SK-N-SH (cell line): Measurements from ENCODE around the gene PTPRN. TPM values are rescaled to one million over a fixed set of nuclear protein-coding genes. Genes with fewer than 3 reads are reported as not detected.

ENCODE experiments used
- CTCF ChIA-PET: fragments of 300-600, 350-600 bp; formaldehyde crosslinking; extraction: SDS; loops from one replicate; lab custom pipeline; 2021; lab: Yijun Ruan, JAX
- POLR2A ChIA-PET: fragments of 350-600 bp; sonication (Branson Sonifier 250); formaldehyde crosslinking; extraction: SDS; loops from one replicate; lab custom pipeline; 2020; ENCODE audit warnings: antibody characterized with exemption, inconsistent platforms; lab: Yijun Ruan, JAX
- DNase-seq: peaks from one replicate; pipeline ENCODE4 v3.0.0; 2012
- H2AFZ ChIP-seq: fragments of 200-600 bp; sonication (generic); 2 replicates; pipeline ENCODE4 v1.8.1; 2016; ENCODE audit warnings: antibody characterized with exemption, mild to moderate bottlenecking, low read depth
- H3F3A ChIP-seq: fragments of 200-600 bp; sonication (generic); replicated peaks from 2 replicates; pipeline ENCODE3; 2016; ENCODE audit warnings: antibody characterized with exemption, mild to moderate bottlenecking; ENCODE audit not compliant: insufficient read depth
- H3K27ac ChIP-seq, 2 experiments: fragments of 200-500 bp in 1 of 2; fragments of 200-600 bp in 1 of 2; sonication (Bioruptor generic) in 1 of 2; sonication (generic), shearing (Covaris generic) in 1 of 2; 2 replicates each; pipeline versions ENCODE4 v1.5.1 to v1.6.1; 2014 to 2016; ENCODE audit warnings: low read depth in 2 of 2, inconsistent platforms in 1 of 2, low read length in 1 of 2, mild to moderate bottlenecking in 1 of 2, mixed read lengths in 1 of 2
- H3K27me3 ChIP-seq: fragments of 200-600 bp; sonication (generic), shearing (Covaris generic); 2 replicates; pipeline ENCODE4 v1.6.1; 2016; ENCODE audit warnings: mixed run types; ENCODE audit not compliant: insufficient read depth
- H3K36me3 ChIP-seq, 2 experiments: fragments of 200-500 bp in 1 of 2; fragments of 200-600 bp in 1 of 2; sonication (Bioruptor generic) in 1 of 2; sonication (generic) in 1 of 2; replicated peaks in 1 of 2; 2 replicates each; pipeline versions ENCODE3 to v1.5.1; 2014 to 2016; ENCODE audit warnings: low read length in 1 of 2, mild to moderate bottlenecking in 1 of 2; ENCODE audit not compliant: insufficient read depth in 2 of 2, control insufficient read depth in 1 of 2
- H3K4me1 ChIP-seq, 2 experiments: fragments of 200-500 bp in 1 of 2; fragments of 200-600 bp in 1 of 2; sonication (Bioruptor generic) in 1 of 2; sonication (generic), shearing (Covaris generic) in 1 of 2; 2 replicates each; pipeline versions ENCODE4 v1.5.1 to v1.6.1; 2014 to 2016; ENCODE audit warnings: low read depth in 1 of 2, low read length in 1 of 2, mixed run types in 1 of 2; ENCODE audit not compliant: insufficient read depth in 2 of 2, control insufficient read depth in 1 of 2
- H3K4me2 ChIP-seq: fragments of 200-600 bp; sonication (generic), shearing (Covaris generic); 2 replicates; pipeline ENCODE4 v1.6.1; 2017; ENCODE audit warnings: mixed run types
- H3K4me3 ChIP-seq, 2 experiments: fragments of 200-500 bp in 1 of 2; fragments of 200-600 bp in 1 of 2; sonication (Bioruptor generic) in 1 of 2; sonication (generic), shearing (Covaris generic) in 1 of 2; 2 replicates each; pipeline versions ENCODE4 v1.5.1 to v1.8.1; 2014 to 2016; ENCODE audit warnings: low read depth in 2 of 2, inconsistent platforms in 1 of 2, low read length in 1 of 2, mild to moderate bottlenecking in 1 of 2, mixed read lengths in 1 of 2, moderate library complexity in 1 of 2
- H3K79me2 ChIP-seq: fragments of 200-600 bp; sonication (generic); 2 replicates; pipeline ENCODE4 v1.8.1; 2017; ENCODE audit warnings: mild to moderate bottlenecking; ENCODE audit not compliant: insufficient read depth
- H3K9ac ChIP-seq: fragments of 200-600 bp; sonication (generic); 2 replicates; pipeline ENCODE4 v1.6.1; 2017; ENCODE audit warnings: mixed run types
- H3K9me2 ChIP-seq: fragments of 200-600 bp; sonication (generic); 2 replicates; pipeline ENCODE4 v1.6.1; 2017; ENCODE audit warnings: mixed run types
- H3K9me3 ChIP-seq: fragments of 200-600 bp; sonication (generic); 2 replicates; pipeline ENCODE4 v1.6.1; 2017; ENCODE audit warnings: mixed run types, mild to moderate bottlenecking, moderate library complexity
- H4K20me1 ChIP-seq: fragments of 200-600 bp; sonication (generic); 2 replicates; pipeline ENCODE4 v1.6.1; 2017; ENCODE audit warnings: mild to moderate bottlenecking, mixed run types; ENCODE audit not compliant: insufficient read depth
- CHD2 ChIP-seq: fragments of 150-350 bp; IDR thresholded peaks from 2 replicates; pipeline ENCODE4 v1.6.1; 2018; ENCODE audit warnings: low read length; ENCODE audit not compliant: partially characterized antibody
- EP300 ChIP-seq, 2 experiments: IDR thresholded peaks; 2 replicates each; pipeline versions ENCODE4 v1.4.0 to v1.6.1; 2012; ENCODE audit warnings: borderline replicate concordance in 1 of 2, low read depth in 1 of 2, low read length in 1 of 2
- EZH2phosphoT487 ChIP-seq: fragments of 200-600 bp; sonication (generic); IDR thresholded peaks from 2 replicates; pipeline ENCODE4 v1.6.1; 2017; ENCODE audit warnings: low read depth, mixed run types, mild to moderate bottlenecking, antibody characterized with exemption, moderate library complexity, borderline replicate concordance
- FOSL2 ChIP-seq: IDR thresholded peaks from 2 replicates; pipeline ENCODE4 v1.4.0; 2012; ENCODE audit warnings: low read depth, mild to moderate bottlenecking, moderate library complexity, borderline replicate concordance
- FOXJ3 ChIP-seq: sonication (generic); formaldehyde crosslinking; IDR thresholded peaks from 2 replicates; pipeline ENCODE4 v1.5.1; 2020; ENCODE audit warnings: mild to moderate bottlenecking, missing genetic modification reagents
- FOXM1 ChIP-seq: IDR thresholded peaks from 2 replicates; pipeline ENCODE4 v1.4.0; 2012; ENCODE audit warnings: low read depth, mild to moderate bottlenecking
- GABPA ChIP-seq: IDR thresholded peaks from 2 replicates; pipeline ENCODE4 v1.4.0; 2012; ENCODE audit warnings: low read depth, mild to moderate bottlenecking
- GATA2 ChIP-seq: sonication (generic); formaldehyde crosslinking; IDR thresholded peaks from 2 replicates; pipeline ENCODE4 v1.5.0; 2020; ENCODE audit warnings: mild to moderate bottlenecking, missing genetic modification reagents
- JUND ChIP-seq: IDR thresholded peaks from 2 replicates; pipeline ENCODE4 v1.4.0; 2012
- MXI1 ChIP-seq: IDR thresholded peaks from 2 replicates; pipeline ENCODE4 v1.6.1; 2012; ENCODE audit warnings: mild to moderate bottlenecking, low read depth, low read length, improper control_type of control experiment
- RAD21 ChIP-seq: IDR thresholded peaks from 2 replicates; pipeline ENCODE4 v1.6.1; 2012; ENCODE audit warnings: mild to moderate bottlenecking, low read length
- RCOR1 ChIP-seq: fragments of 150-350 bp; IDR thresholded peaks from 2 replicates; pipeline ENCODE4 v1.6.1; 2017; ENCODE audit warnings: antibody characterized with exemption, low read length
- RXRA ChIP-seq: IDR thresholded peaks from 2 replicates; pipeline ENCODE4 v1.4.0; 2012; ENCODE audit warnings: low read depth, mild to moderate bottlenecking, borderline replicate concordance
- SMC3 ChIP-seq: IDR thresholded peaks from 2 replicates; pipeline ENCODE4 v1.6.1; 2012; ENCODE audit warnings: low read depth, low read length, improper control_type of control experiment
- TAF1 ChIP-seq: IDR thresholded peaks from 2 replicates; pipeline ENCODE4 v1.6.1; 2012; ENCODE audit warnings: low read depth, mild to moderate bottlenecking, low read length, moderate library complexity, borderline replicate concordance
- TEAD4 ChIP-seq: IDR thresholded peaks from 2 replicates; pipeline ENCODE4 v1.4.0; 2012; ENCODE audit warnings: mild to moderate bottlenecking, borderline replicate concordance; ENCODE audit not compliant: insufficient read depth
- YY1 ChIP-seq: IDR thresholded peaks from 2 replicates; pipeline ENCODE4 v1.4.0; 2012; ENCODE audit warnings: low read depth, mild to moderate bottlenecking
- WGBS: methylation state at CpG from one replicate; pipeline ENCODE4 v1.1.6; 2017; ENCODE audit warnings: low lambda C conversion rate; 5-methylcytosine and 5-hydroxymethylcytosine counted together
- polyA plus RNA-seq, 3 experiments: library from polyadenylated mRNA; depleted of rRNA; stranded (reverse); fragments of >200 nt; gene quantifications; 2 replicates each; pipeline ENCODE4 v1.2.3, GENCODE V29; 2012
- TF ChIP-seq, protein P1 (sequence below): IDR thresholded peaks from 2 replicates; pipeline ENCODE4 v1.4.0; 2012; ENCODE audit warnings: low read depth, borderline replicate concordance
- TF ChIP-seq, protein P2 (sequence below): IDR thresholded peaks from 2 replicates; pipeline ENCODE4 v1.4.0; 2012; ENCODE audit warnings: low read depth
- TF ChIP-seq, protein P3 (sequence below): fragments of 200-600 bp; sonication (generic); IDR thresholded peaks from 2 replicates; pipeline ENCODE4 v1.6.1; 2017; ENCODE audit warnings: antibody characterized with exemption, mild to moderate bottlenecking, moderate library complexity
- TF ChIP-seq, protein P4 (sequence below): fragments of 150-350 bp; IDR thresholded peaks from 2 replicates; pipeline ENCODE4 v1.6.1; 2017; ENCODE audit warnings: antibody characterized with exemption, low read length, low read depth, borderline replicate concordance
- TF ChIP-seq, protein P5 (sequence below): IDR thresholded peaks from 2 replicates; pipeline ENCODE4; 2012

PTPRN gene
- polyA plus RNA-seq, 1 of the 3 experiments (the other 2 are of a cell fraction), result 9.5 TPM

DNA sequence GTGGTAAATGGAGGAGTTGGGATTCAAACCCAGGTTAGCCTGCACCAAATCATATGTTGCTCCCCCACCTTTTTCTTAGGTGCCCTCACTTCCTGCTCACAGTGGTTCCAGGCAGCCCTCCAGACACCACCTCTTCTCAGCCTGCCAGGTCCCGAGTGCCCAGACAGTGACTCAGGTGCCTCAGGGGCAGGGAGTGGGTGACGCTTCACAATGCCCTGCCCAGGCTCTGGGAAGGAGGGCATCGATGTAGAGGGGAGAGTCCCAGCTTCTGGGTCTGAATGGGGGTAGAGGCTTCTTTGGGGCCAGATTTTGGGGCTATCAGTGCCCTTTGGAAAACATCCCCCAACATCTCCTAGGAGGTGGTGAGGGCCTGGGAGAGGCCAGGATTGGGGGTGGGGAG lies 35.3 kb downstream of the PTPRN start:
- H3K9ac ChIP-seq, result peak overlapping the region; percentile 52; the same call in 1 of the 2 replicates
- no peak overlapping the region for H3K4me3 ChIP-seq

DNA sequence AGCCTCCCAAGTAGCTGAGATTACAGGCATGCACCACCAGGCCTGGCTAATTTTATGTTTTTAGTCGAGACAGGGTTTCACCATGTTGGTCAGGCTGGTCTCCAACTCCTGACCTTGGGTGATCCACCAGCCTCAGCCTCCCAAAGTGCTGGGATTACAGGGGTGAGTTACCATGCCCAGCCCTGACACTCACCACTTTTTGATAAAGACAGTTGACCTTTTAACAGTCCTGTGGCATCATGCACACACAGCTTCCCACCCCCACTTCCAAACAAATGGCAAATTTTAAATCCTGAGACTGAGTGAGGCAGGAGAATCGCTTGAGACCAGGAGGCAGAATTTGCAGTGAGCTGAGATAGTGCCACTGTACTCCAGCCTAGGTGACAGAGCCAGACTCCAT lies 36.2 kb downstream of the PTPRN start:
- H2AFZ ChIP-seq, result no peak overlapping the region
- no peaks in the 10 kb centered on the region for H3K9me3 ChIP-seq
- DNase-seq, result no peak
- ChIA-PET POLR2A (no interaction called here), CTCF (interaction anchor here (1.2 to 15.4 kb wide), 2 partner anchors 19 to 24 kb away, joined by 3 to 312 read pairs; no protein-coding TSS in a partner anchor)
- no peaks in the 10 kb centered on the region; the same call in 1 of the 2 replicates for H3K27me3 ChIP-seq
- H3K9ac ChIP-seq, result no peak overlapping the region
- peaks cover 13 to 20% of the 10 kb centered on the region in 2 experiments; a peak in 3 of 4 replicates for H3K4me1 ChIP-seq
- H3F3A ChIP-seq, result peaks cover 9% of the 10 kb centered on the region
- no peak overlapping the region for H3K4me3 ChIP-seq
- no peaks in the 10 kb centered on the region for H3K9me2 ChIP-seq
- H3K4me2 ChIP-seq, result no peak overlapping the region
- 51% methylated on average over 2 of the region's 2 CpGs for WGBS
- TF ChIP-seq EZH2phosphoT487, result no peak
- TF ChIP-seq FOXM1, result no peak
- TF ChIP-seq YY1, result no peak
- TF ChIP-seq TEAD4, result no peak
- TF ChIP-seq TAF1, result no peak
- no peak for TF ChIP-seq SMC3
- no peak for TF ChIP-seq CHD2
- TF ChIP-seq EP300 (IDR thresholded peaks at IDR 0.05; ENCODE audit: borderline replicate concordance in 1 of 2, low read depth in 1 of 2, low read length in 1 of 2), result no peak
- no peak for TF ChIP-seq GATA2 (CRISPR knock-in tag)
- TF ChIP-seq, protein P1, sequence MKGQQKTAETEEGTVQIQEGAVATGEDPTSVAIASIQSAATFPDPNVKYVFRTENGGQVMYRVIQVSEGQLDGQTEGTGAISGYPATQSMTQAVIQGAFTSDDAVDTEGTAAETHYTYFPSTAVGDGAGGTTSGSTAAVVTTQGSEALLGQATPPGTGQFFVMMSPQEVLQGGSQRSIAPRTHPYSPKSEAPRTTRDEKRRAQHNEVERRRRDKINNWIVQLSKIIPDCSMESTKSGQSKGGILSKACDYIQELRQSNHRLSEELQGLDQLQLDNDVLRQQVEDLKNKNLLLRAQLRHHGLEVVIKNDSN, result no peak
- TF ChIP-seq, protein P2, sequence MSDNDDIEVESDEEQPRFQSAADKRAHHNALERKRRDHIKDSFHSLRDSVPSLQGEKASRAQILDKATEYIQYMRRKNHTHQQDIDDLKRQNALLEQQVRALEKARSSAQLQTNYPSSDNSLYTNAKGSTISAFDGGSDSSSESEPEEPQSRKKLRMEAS, result no peak
- TF ChIP-seq GABPA, result no peak
- TF ChIP-seq RXRA, result no peak
- TF ChIP-seq RAD21, result no peak
- H3K79me2 ChIP-seq, result no peaks in the 10 kb centered on the region
- H3K36me3 ChIP-seq, result no peaks in the 10 kb centered on the region
- H4K20me1 ChIP-seq, result no peaks in the 10 kb centered on the region
- no peak overlapping the region for H3K27ac ChIP-seq

More for the DNA sequence above, 35.3 kb downstream of the PTPRN start:
- TF ChIP-seq EZH2phosphoT487 (no peak), CHD2 (no peak), FOSL2 (no peak), GABPA (no peak), TEAD4 (no peak), FOXJ3 (CRISPR knock-in tag) (no peak), RCOR1 (no peak), JUND (no peak), SMC3 (no peak), MXI1 (no peak), YY1 (no peak)
- TF ChIP-seq, protein P3, sequence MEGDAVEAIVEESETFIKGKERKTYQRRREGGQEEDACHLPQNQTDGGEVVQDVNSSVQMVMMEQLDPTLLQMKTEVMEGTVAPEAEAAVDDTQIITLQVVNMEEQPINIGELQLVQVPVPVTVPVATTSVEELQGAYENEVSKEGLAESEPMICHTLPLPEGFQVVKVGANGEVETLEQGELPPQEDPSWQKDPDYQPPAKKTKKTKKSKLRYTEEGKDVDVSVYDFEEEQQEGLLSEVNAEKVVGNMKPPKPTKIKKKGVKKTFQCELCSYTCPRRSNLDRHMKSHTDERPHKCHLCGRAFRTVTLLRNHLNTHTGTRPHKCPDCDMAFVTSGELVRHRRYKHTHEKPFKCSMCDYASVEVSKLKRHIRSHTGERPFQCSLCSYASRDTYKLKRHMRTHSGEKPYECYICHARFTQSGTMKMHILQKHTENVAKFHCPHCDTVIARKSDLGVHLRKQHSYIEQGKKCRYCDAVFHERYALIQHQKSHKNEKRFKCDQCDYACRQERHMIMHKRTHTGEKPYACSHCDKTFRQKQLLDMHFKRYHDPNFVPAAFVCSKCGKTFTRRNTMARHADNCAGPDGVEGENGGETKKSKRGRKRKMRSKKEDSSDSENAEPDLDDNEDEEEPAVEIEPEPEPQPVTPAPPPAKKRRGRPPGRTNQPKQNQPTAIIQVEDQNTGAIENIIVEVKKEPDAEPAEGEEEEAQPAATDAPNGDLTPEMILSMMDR, result no peak
- TF ChIP-seq, protein P4, sequence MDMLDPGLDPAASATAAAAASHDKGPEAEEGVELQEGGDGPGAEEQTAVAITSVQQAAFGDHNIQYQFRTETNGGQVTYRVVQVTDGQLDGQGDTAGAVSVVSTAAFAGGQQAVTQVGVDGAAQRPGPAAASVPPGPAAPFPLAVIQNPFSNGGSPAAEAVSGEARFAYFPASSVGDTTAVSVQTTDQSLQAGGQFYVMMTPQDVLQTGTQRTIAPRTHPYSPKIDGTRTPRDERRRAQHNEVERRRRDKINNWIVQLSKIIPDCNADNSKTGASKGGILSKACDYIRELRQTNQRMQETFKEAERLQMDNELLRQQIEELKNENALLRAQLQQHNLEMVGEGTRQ, result no peak
- TF ChIP-seq, protein P5, sequence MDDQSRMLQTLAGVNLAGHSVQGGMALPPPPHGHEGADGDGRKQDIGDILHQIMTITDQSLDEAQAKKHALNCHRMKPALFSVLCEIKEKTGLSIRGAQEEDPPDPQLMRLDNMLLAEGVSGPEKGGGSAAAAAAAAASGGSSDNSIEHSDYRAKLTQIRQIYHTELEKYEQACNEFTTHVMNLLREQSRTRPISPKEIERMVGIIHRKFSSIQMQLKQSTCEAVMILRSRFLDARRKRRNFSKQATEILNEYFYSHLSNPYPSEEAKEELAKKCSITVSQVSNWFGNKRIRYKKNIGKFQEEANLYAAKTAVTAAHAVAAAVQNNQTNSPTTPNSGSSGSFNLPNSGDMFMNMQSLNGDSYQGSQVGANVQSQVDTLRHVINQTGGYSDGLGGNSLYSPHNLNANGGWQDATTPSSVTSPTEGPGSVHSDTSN, result no peak
- Histone ChIP-seq H2AFZ (peak overlapping the region; percentile 55; the same call in 1 of the 2 replicates), H3F3A (peaks cover 18% of the 10 kb centered on the region), H3K9me2 (no peaks in the 10 kb centered on the region), H3K27me3 (no peaks in the 10 kb centered on the region), H3K4me1 (peaks cover 21 to 29% of the 10 kb centered on the region in 2 experiments), H3K36me3 (no peaks in the 10 kb centered on the region), H4K20me1 (no peaks in the 10 kb centered on the region), H3K9me3 (no peaks in the 10 kb centered on the region), H3K79me2 (no peaks in the 10 kb centered on the region), H3K4me2 (peak overlapping the region; percentile 49), H3K27ac (peak overlapping the region in 1 of 2 experiments; percentile 59; a peak in 2 of 4 replicates)
- no peak for DNase-seq
- 21% methylated on average over 2 of the region's 3 CpGs for WGBS
- ChIA-PET POLR2A (interaction anchor here (0.6 to 1.0 kb wide), 2 partner anchors 56 to 190 kb away, joined by 3 to 4 read pairs; no protein-coding TSS in a partner anchor), CTCF (interaction anchor here (1.3 to 15.4 kb wide), 3 partner anchors 18 to 25 kb away, joined by 3 to 312 read pairs (median 8); no protein-coding TSS in a partner anchor)
